Measurements from ENCODE around the gene YWHAH. TPM values are rescaled to one million over a fixed set of nuclear protein-coding genes. Genes with fewer than 3 reads are reported as not detected.

Gene YWHAH
- total and polyA plus RNA-seq, 4 experiments from 2014 or later, result 48.0 to 126 (median 78.2) TPM

- no peaks in the 10 kb centered on the region for H3K27me3 ChIP-seq (ENCODE audit: insufficient read depth, low read length)
- H3K4me1 ChIP-seq (ENCODE audit: insufficient read depth, low read length), result peaks cover 97% of the 10 kb centered on the region
- Mint-ChIP-seq H3K9me3 (no peaks in the 10 kb centered on the region), H3K36me3 (peaks cover 16 to 32% of the 10 kb centered on the region in 2 donors), H3K27ac (peak overlapping the region; percentile 65 to 97 (median 89)), H3K4me3 (peak overlapping the region in 7 of 8 donors; percentile 22 to 80 (median 51)), H3K4me1 (peaks cover 66 to 96% (median 81%) of the 10 kb centered on the region in 4 donors), H3K27me3 (no peaks in the 10 kb centered on the region)
- POLR2A ChIA-PET (ENCODE audit: partially characterized antibody), result interaction anchor here (0.6 to 5.4 kb wide), 4 partner anchors 10 to 293 kb away, joined by 3 to 87 read pairs (median 6); partner anchors contain the start of genes PISD and YWHAH
- H3K36me3 ChIP-seq (ENCODE audit: insufficient read depth, low read length), result no peaks in the 10 kb centered on the region
- CTCF ChIA-PET (ENCODE audit: partially characterized antibody), result interaction anchor here (0.6 to 10.4 kb wide), 6 partner anchors 8 to 1528 kb away, joined by 3 to 95 read pairs (median 11); partner anchors contain the start of gene YWHAH
- intact Hi-C loops (cut with micrococcal nuclease), result no loop called here
- H3K27ac ChIP-seq (ENCODE audit: low read depth, low read length), result peak overlapping the region; percentile 61
- H3K9me3 ChIP-seq (ENCODE audit: control insufficient read depth in 1 of 2, low read length in 2 of 2), result no peaks in the 10 kb centered on the region
- no peak for DNase-seq
- H3K4me3 ChIP-seq (ENCODE audit: low read length in 2 of 2), result no peak overlapping the region
These were observed 10.5 kb downstream of the YWHAH start for GRCh38 chr22:31954535-31955523.

- Mint-ChIP-seq H3K4me1 (peaks cover 64 to 95% (median 76%) of the 10 kb centered on the region in 4 donors), H3K27ac (peak overlapping the region; percentile 81 to 99 (median 96)), H3K4me3 (peak overlapping the region; percentile 44 to 70 (median 61)), H3K36me3 (peaks cover 11 to 24% of the 10 kb centered on the region in 2 donors), H3K9me3 (no peaks in the 10 kb centered on the region), H3K27me3 (no peaks in the 10 kb centered on the region)
- POLR2A ChIA-PET (ENCODE audit: partially characterized antibody), result interaction anchor here (1.2 to 5.4 kb wide), 4 partner anchors 11 to 294 kb away, joined by 4 to 87 read pairs (median 9); partner anchors contain the start of genes PISD and YWHAH
- H3K27me3 ChIP-seq (ENCODE audit: insufficient read depth, low read length), result no peaks in the 10 kb centered on the region
- peak in 4 of 5 donors; percentile 24 to 35 (median 30) for DNase-seq
- H3K27ac ChIP-seq (ENCODE audit: low read depth, low read length), result peak overlapping the region; percentile 61
- no peak overlapping the region for H3K4me3 ChIP-seq (ENCODE audit: low read length in 2 of 2)
- no peaks in the 10 kb centered on the region for H3K36me3 ChIP-seq (ENCODE audit: insufficient read depth, low read length)
- H3K4me1 ChIP-seq (ENCODE audit: insufficient read depth, low read length), result peaks cover 86% of the 10 kb centered on the region
- CTCF ChIA-PET (ENCODE audit: partially characterized antibody), result interaction anchor here (1.0 to 10.4 kb wide), 5 partner anchors 9 to 519 kb away, joined by 3 to 95 read pairs (median 18); partner anchors contain the start of genes FBXO7 and YWHAH
- intact Hi-C loops (cut with micrococcal nuclease), result no loop called here
- no peaks in the 10 kb centered on the region for H3K9me3 ChIP-seq (ENCODE audit: control insufficient read depth in 1 of 2, low read length in 2 of 2)
These were observed 12.0 kb downstream of the YWHAH start for GRCh38 chr22:31956360-31956759.

- Histone ChIP-seq H3K27me3 (ENCODE audit: insufficient read depth, low read length) (no peaks in the 10 kb centered on the region), H3K4me3 (ENCODE audit: low read length in 2 of 2) (no peak overlapping the region), H3K36me3 (ENCODE audit: insufficient read depth, low read length) (no peaks in the 10 kb centered on the region), H3K9me3 (ENCODE audit: control insufficient read depth in 1 of 2, low read length in 2 of 2) (no peaks in the 10 kb centered on the region), H3K27ac (ENCODE audit: low read depth, low read length) (peak overlapping the region; percentile 61), H3K4me1 (ENCODE audit: insufficient read depth, low read length) (peaks cover 71% of the 10 kb centered on the region)
- DNase-seq, result peak in 2 of 5 donors; percentile 36 to 67
- peaks cover 51 to 78% (median 62%) of the 10 kb centered on the region in 4 donors for H3K4me1 Mint-ChIP-seq
- peak overlapping the region; percentile 95 to 99 (median 97) for H3K27ac Mint-ChIP-seq
- H3K4me3 Mint-ChIP-seq, result peak overlapping the region; percentile 26 to 90 (median 79)
- intact Hi-C loops (cut with micrococcal nuclease), result no loop called here
- CTCF ChIA-PET (ENCODE audit: partially characterized antibody), result interaction anchor here (2.1 to 10.4 kb wide), 3 partner anchors 11 to 293 kb away, joined by 7 to 95 read pairs (median 46); partner anchors contain the start of gene YWHAH
- POLR2A ChIA-PET (ENCODE audit: partially characterized antibody), result interaction anchor here (0.8 to 5.4 kb wide), 5 partner anchors 8 to 296 kb away, joined by 3 to 87 read pairs (median 14); partner anchors contain the start of genes PISD and YWHAH
- H3K9me3 Mint-ChIP-seq, result no peaks in the 10 kb centered on the region
- no peaks in the 10 kb centered on the region for H3K27me3 Mint-ChIP-seq
- H3K36me3 Mint-ChIP-seq, result peaks cover 11 to 24% of the 10 kb centered on the region in 2 donors
These were observed 13.7 kb downstream of the YWHAH start for GRCh38 chr22:31957970-31958594.

GRCh38 chr22:31958625-31959239 lies 14.4 kb downstream of the YWHAH start:
- DNase-seq, result peak; percentile 40 to 72 (median 69)
- intact Hi-C loops (cut with micrococcal nuclease), result no loop called here
- no peak overlapping the region for H3K4me3 ChIP-seq (ENCODE audit: low read length in 2 of 2)
- ChIA-PET POLR2A (ENCODE audit: partially characterized antibody) (interaction anchor here (0.8 to 5.4 kb wide), 4 partner anchors 8 to 14 kb away, joined by 3 to 87 read pairs (median 13); partner anchors contain the start of gene YWHAH), CTCF (ENCODE audit: partially characterized antibody) (interaction anchor here (1.2 to 10.4 kb wide), 4 partner anchors 10 to 293 kb away, joined by 5 to 95 read pairs (median 26); partner anchors contain the start of gene YWHAH)
- Mint-ChIP-seq H3K4me1 (peaks cover 44 to 71% (median 55%) of the 10 kb centered on the region in 4 donors), H3K4me3 (peak overlapping the region; percentile 73 to 90 (median 79)), H3K27ac (peak overlapping the region; percentile 95 to 99 (median 97)), H3K36me3 (peaks cover 11 to 24% of the 10 kb centered on the region in 2 donors), H3K9me3 (no peaks in the 10 kb centered on the region), H3K27me3 (no peaks in the 10 kb centered on the region)
- H3K36me3 ChIP-seq (ENCODE audit: insufficient read depth, low read length), result no peaks in the 10 kb centered on the region
- H3K4me1 ChIP-seq (ENCODE audit: insufficient read depth, low read length), result peaks cover 64% of the 10 kb centered on the region
- no peaks in the 10 kb centered on the region for H3K27me3 ChIP-seq (ENCODE audit: insufficient read depth, low read length)
- no peaks in the 10 kb centered on the region for H3K9me3 ChIP-seq (ENCODE audit: control insufficient read depth in 1 of 2, low read length in 2 of 2)
- H3K27ac ChIP-seq (ENCODE audit: low read depth, low read length), result peak overlapping the region; percentile 61

- Histone ChIP-seq H3K4me3 (ENCODE audit: low read length in 2 of 2) (no peak overlapping the region), H3K36me3 (ENCODE audit: insufficient read depth, low read length) (no peaks in the 10 kb centered on the region), H3K9me3 (ENCODE audit: control insufficient read depth in 1 of 2, low read length in 2 of 2) (no peaks in the 10 kb centered on the region), H3K4me1 (ENCODE audit: insufficient read depth, low read length) (peaks cover 44% of the 10 kb centered on the region), H3K27ac (ENCODE audit: low read depth, low read length) (no peak overlapping the region), H3K27me3 (ENCODE audit: insufficient read depth, low read length) (no peaks in the 10 kb centered on the region)
- intact Hi-C loops (cut with micrococcal nuclease), result no loop called here
- Mint-ChIP-seq H3K4me3 (no peak overlapping the region), H3K4me1 (peaks cover 28 to 51% (median 37%) of the 10 kb centered on the region in 4 donors), H3K27me3 (no peaks in the 10 kb centered on the region), H3K9me3 (peaks cover 0 to 2% (median 0%) of the 10 kb centered on the region in 8 donors), H3K36me3 (peaks cover 11 to 22% of the 10 kb centered on the region in 2 donors), H3K27ac (peak overlapping the region in 5 of 7 donors; percentile 8 to 85 (median 74))
- ChIA-PET CTCF (ENCODE audit: partially characterized antibody) (interaction anchor here (1.3 to 10.4 kb wide), 4 partner anchors 8 to 295 kb away, joined by 4 to 95 read pairs (median 6); no protein-coding TSS in a partner anchor), POLR2A (ENCODE audit: partially characterized antibody) (no interaction called here)
- DNase-seq, result no peak
These were observed 16.4 kb downstream of the YWHAH start for GRCh38 chr22:31960767-31961166.

- peaks cover 26% of the 10 kb centered on the region for H3K4me1 ChIP-seq (ENCODE audit: insufficient read depth, low read length)
- H3K4me1 Mint-ChIP-seq, result peaks cover 13 to 33% (median 22%) of the 10 kb centered on the region in 4 donors
These were observed 18.2 kb downstream of the YWHAH start for GRCh38 chr22:31962387-31963125.

More at GRCh38 chr22:31962387-31963125, 18.2 kb downstream of the YWHAH start:
- no peak overlapping the region for H3K4me3 Mint-ChIP-seq
- H3K9me3 ChIP-seq (ENCODE audit: control insufficient read depth in 1 of 2, low read length in 2 of 2), result no peaks in the 10 kb centered on the region
- no peak overlapping the region for H3K27ac ChIP-seq (ENCODE audit: low read depth, low read length)
- H3K36me3 ChIP-seq (ENCODE audit: insufficient read depth, low read length), result no peaks in the 10 kb centered on the region
- H3K27me3 Mint-ChIP-seq, result no peaks in the 10 kb centered on the region
- ChIA-PET CTCF (ENCODE audit: partially characterized antibody) (interaction anchor here (2.0 to 10.4 kb wide), 2 partner anchors 6 to 297 kb away, joined by 6 to 95 read pairs; no protein-coding TSS in a partner anchor), POLR2A (ENCODE audit: partially characterized antibody) (no interaction called here)
- no peak for DNase-seq
- peaks cover 0 to 2% (median 0%) of the 10 kb centered on the region in 8 donors for H3K9me3 Mint-ChIP-seq
- H3K4me3 ChIP-seq (ENCODE audit: low read length in 2 of 2), result no peak overlapping the region
- H3K27me3 ChIP-seq (ENCODE audit: insufficient read depth, low read length), result no peaks in the 10 kb centered on the region
- intact Hi-C loops (cut with micrococcal nuclease), result no loop called here
- H3K36me3 Mint-ChIP-seq, result peaks cover 5% of the 10 kb centered on the region in 2 donors
- H3K27ac Mint-ChIP-seq, result peak overlapping the region in 5 of 7 donors; percentile 9 to 68 (median 33)

Measured in CD4-positive, alpha-beta memory T cell (primary cell).